Small intestine (tissue), 7 donors: ENCODE results near the gene GCNT1. TPM values are rescaled to one million over a fixed set of nuclear protein-coding genes. Genes with fewer than 3 reads are reported as not detected.
"Not testable (repeated sequence)": the region's sequence is repeated elsewhere in the genome, so short reads cannot be mapped to it uniquely, and the experiment has no call there.

Experiments
- DNase-seq, 2 donors: peaks; one replicate each; pipeline versions ENCODE4 v3.0.0 to v3.0.0-alpha.2; 2013
- FAIRE-seq: peaks from 2 replicates; lab custom pipeline; 2012; peaks lifted over from hg19 to GRCh38; lab: Jason Lieb, UNC
- H3K27ac ChIP-seq, 3 donors: one replicate each; pipeline ENCODE4 v1.5.1; 2013; ENCODE audit warnings: low read length in 2 of 3, mild to moderate bottlenecking in 2 of 3, control low read depth in 1 of 3, inconsistent platforms in 1 of 3, low read depth in 1 of 3, moderate library complexity in 1 of 3
- H3K27me3 ChIP-seq, 3 donors: one replicate each; pipeline ENCODE4 v1.6.1; 2013; ENCODE audit warnings: low read length in 3 of 3, inconsistent platforms in 1 of 3; ENCODE audit not compliant: control insufficient read depth in 3 of 3, insufficient read depth in 3 of 3
- H3K36me3 ChIP-seq, 3 donors: one replicate each; pipeline ENCODE4 v1.6.1; 2013; ENCODE audit warnings: low read length in 3 of 3, inconsistent platforms in 1 of 3, low read depth in 1 of 3, mild to moderate bottlenecking in 1 of 3, moderate library complexity in 1 of 3; ENCODE audit not compliant: control insufficient read depth in 3 of 3, insufficient read depth in 2 of 3
- H3K4me1 ChIP-seq, 3 donors: one replicate each; pipeline ENCODE4 v1.6.1; 2013; ENCODE audit warnings: low read length in 2 of 3, inconsistent platforms in 1 of 3, low read depth in 1 of 3, mild to moderate bottlenecking in 1 of 3, moderate library complexity in 1 of 3; ENCODE audit not compliant: control insufficient read depth in 3 of 3, insufficient read depth in 2 of 3
- H3K4me3 ChIP-seq, 3 donors: one replicate each; pipeline ENCODE4 v1.5.1; 2013; ENCODE audit warnings: low read length in 3 of 3, control low read depth in 1 of 3, inconsistent platforms in 1 of 3, low read depth in 1 of 3, mild to moderate bottlenecking in 1 of 3, moderate library complexity in 1 of 3
- H3K9me3 ChIP-seq, 2 donors: one replicate each; pipeline ENCODE4 v1.6.1; 2013; ENCODE audit warnings: low read depth in 1 of 2, low read length in 1 of 2; ENCODE audit not compliant: control insufficient read depth in 2 of 2, insufficient read depth in 1 of 2
- WGBS, 3 donors: extraction: QIAGEN DNeasy Blood & Tissue Kit; methylation state at CpG; one replicate each; pipeline ENCODE4 v1.1.7; 2013; 5-methylcytosine and 5-hydroxymethylcytosine counted together
- polyA plus RNA-seq, 4 donors: library from polyadenylated mRNA; stranded (reverse) in 3 of 4; unstranded in 1 of 4; fragments of 200-250 nt in 3 of 4; fragments of 120-200 nt in 1 of 4; gene quantifications; one replicate each; pipeline versions ENCODE4 v1.2.1 to v1.2.3, GENCODE V29; 2013
- donor health status: healthy with polysubstance abuse.
- donor health status: control.
- donor health status: control.
- donor health status: Bipolar disorder and iron deficiency.
- donor health status: healthy.

GCNT1 gene
- polyA plus RNA-seq, 4 donors = 7.0 to 170 (median 31.5) TPM

DNA sequence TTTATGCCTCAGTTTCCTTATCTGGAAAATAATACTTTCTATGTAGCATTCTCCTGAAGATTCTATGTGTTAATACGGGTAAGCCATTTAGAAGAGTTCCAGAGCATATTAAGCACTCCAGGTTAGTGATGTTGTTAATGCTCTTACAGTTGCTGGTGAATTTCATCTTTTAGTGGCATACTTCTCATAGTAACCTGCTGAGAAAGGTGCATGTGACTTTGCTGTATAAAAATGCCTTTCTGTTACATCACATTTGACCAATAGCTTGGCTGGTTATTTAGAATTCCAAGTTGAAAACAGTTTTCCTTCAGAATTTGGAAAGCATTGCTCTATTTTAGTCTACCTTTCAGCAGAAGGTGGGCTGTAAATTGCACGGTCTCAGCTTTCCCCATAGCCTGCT is 27.2 kb downstream of the GCNT1 start:
- 85 to 90% (median 90%) methylated on average over 2 of the region's 2 CpGs for WGBS, 3 donors
- DNase-seq (no peak), FAIRE-seq (no peak)
- no peak overlapping the region for H3K4me3 ChIP-seq
- H3K27ac ChIP-seq = no peak overlapping the region
- H3K9me3 ChIP-seq = peaks cover 0 to 8% of the 10 kb centered on the region in 2 donors
- no peaks in the 10 kb centered on the region for H3K4me1 ChIP-seq
- H3K36me3 ChIP-seq = peaks cover 0 to 36% (median 1%) of the 10 kb centered on the region in 3 donors
- no peaks in the 10 kb centered on the region for H3K27me3 ChIP-seq

DNA sequence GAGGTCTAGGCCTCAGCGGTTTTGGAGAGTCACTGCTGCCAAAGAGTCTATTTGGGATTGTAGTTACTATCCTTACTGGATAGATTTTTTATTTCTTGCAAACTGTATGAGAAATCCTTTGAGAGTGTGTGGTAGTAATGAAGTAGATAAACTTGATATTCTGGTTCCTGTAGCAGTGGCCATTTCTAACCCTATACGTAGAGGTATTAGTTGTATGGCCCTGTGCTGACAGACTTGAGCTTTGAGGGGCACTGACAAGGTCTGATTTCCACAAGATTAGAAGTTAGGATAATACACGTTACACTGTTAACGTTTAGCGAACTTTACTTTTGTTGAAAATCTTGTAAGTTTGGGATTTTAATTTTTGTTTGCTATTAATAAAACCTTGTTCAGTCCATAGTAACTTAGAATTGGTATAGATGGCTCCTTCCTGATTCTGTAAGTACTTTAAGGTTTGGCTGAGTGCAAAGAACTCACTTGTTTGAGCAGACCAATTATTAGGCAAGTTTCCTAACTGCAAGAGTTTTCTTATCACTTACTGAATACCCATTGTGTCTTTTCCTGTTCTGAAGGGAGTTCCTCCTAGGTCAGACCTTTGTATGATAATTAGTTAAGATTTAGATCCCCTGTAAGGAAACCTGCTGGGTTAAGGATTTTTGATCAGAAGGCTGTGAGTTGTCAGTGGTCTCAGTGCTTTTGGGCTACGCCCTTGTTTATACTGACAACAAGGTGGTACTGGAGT is 31.4 kb downstream of the GCNT1 start:
- no peak overlapping the region for H3K27ac ChIP-seq
- DNase-seq (no peak), FAIRE-seq (no peak)
- H3K9me3 ChIP-seq = peaks cover 0 to 17% of the 10 kb centered on the region in 2 donors
- no peaks in the 10 kb centered on the region for H3K27me3 ChIP-seq
- peaks cover 1 to 45% (median 3%) of the 10 kb centered on the region in 3 donors for H3K36me3 ChIP-seq
- no peaks in the 10 kb centered on the region for H3K4me1 ChIP-seq
- WGBS, 3 donors = 80 to 85% (median 81%) methylated on average over 6 of the region's 6 CpGs
- no peak overlapping the region for H3K4me3 ChIP-seq

DNA sequence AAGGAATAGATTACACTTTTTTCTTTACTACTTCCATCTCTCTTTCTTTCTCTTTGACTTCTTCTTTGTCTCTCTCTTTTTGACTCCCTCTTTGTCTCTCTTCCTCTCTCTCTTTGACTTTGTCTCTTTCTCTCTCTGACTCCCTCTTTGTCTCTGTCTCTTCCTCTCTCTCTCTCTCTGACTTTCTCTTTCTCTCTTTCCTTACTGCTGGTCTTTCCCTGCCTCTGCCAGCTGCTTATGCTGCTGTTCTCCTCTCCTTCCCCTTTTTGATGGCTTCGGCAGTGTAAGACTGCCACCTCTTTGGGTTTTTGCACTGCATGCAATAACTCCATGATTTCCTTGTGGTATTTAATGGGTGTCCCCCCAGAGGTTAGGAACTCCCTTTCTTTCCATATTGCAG is 32.1 kb downstream of the GCNT1 start:
- not testable (repeated sequence) for H3K27me3 ChIP-seq, H3K27ac ChIP-seq, FAIRE-seq, DNase-seq, H3K4me1 ChIP-seq, H3K4me3 ChIP-seq
- Histone ChIP-seq H3K9me3 (peaks cover 0 to 17% of the 10 kb centered on the region in 2 donors), H3K36me3 (peaks cover 1 to 49% (median 3%) of the 10 kb centered on the region in 3 donors)
- 70 to 92% (median 75%) methylated on average over 1 of the region's 1 CpG for WGBS, 3 donors

DNA sequence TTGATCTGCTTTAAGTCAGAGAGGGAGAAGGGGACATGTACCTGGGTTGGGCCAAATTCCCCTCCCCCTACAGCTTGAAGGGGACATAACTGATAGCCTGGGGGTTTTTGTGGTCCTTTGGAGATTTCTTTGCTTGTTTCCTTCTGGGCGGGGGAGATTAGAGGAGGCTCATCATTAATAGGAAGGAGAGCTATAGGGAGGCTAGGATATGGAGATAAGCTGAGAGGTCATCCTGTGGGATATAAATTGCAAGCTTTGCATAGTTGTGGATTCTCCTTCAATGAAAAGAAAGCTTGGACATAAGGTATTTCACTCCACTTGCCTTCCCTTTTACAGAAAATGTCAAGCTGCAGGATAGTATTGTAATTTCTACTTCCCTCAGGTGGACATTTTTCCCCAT is 34.5 kb downstream of the GCNT1 start:
- peaks cover 0 to 17% of the 10 kb centered on the region in 2 donors for H3K9me3 ChIP-seq
- H3K27ac ChIP-seq, DNase-seq, FAIRE-seq, H3K27me3 ChIP-seq, H3K4me1 ChIP-seq, H3K4me3 ChIP-seq: not testable (repeated sequence)
- peaks cover 0 to 39% (median 3%) of the 10 kb centered on the region in 3 donors for H3K36me3 ChIP-seq
- WGBS, 3 donors = 88 to 100% (median 97%) methylated on average over 1 of the region's 1 CpG

DNA sequence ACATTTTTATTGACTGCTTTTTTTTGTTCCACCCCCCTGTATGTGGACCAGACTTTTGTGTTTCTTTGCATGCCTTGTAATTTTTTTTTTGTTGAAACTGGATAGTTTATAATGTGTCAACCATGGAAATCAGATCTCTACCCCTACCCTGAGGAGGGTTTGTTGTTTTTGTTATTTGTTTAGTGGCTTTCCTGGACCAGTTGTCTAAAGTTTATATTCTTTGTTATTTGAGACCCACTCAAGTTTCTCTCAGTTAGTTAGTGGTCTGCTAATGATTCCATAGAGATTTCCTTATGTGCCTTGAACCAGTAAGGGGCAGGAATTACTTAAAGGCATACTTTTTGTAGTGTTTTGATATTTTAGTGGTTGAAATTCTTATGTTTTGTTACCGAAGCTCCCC is 41.1 kb downstream of the GCNT1 start:
- no peak for FAIRE-seq
- WGBS, 3 donors = 84 to 88% (median 85%) methylated on average over 1 of the region's 1 CpG
- peaks cover 0 to 3% (median 0%) of the 10 kb centered on the region in 3 donors for H3K4me1 ChIP-seq

DNA sequence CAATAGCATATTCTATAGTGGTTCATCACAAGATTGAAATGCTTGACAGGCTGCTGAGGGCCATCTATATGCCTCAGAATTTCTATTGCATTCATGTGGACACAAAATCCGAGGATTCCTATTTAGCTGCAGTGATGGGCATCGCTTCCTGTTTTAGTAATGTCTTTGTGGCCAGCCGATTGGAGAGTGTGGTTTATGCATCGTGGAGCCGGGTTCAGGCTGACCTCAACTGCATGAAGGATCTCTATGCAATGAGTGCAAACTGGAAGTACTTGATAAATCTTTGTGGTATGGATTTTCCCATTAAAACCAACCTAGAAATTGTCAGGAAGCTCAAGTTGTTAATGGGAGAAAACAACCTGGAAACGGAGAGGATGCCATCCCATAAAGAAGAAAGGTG is 43.8 kb downstream of the GCNT1 start:
- Histone ChIP-seq H3K9me3 (no peaks in the 10 kb centered on the region), H3K36me3 (peaks cover 5 to 18% (median 17%) of the 10 kb centered on the region in 3 donors), H3K27me3 (no peaks in the 10 kb centered on the region), H3K27ac (no peak overlapping the region), H3K4me3 (no peak overlapping the region), H3K4me1 (no peaks in the 10 kb centered on the region)
- 87 to 90% (median 89%) methylated on average over 6 of the region's 6 CpGs for WGBS, 3 donors
- DNase-seq (no peak), FAIRE-seq (no peak)

More for the DNA sequence above, 41.1 kb downstream of the GCNT1 start:
- DNase-seq = no peak
- Histone ChIP-seq H3K9me3 (peaks cover 0 to 3% of the 10 kb centered on the region in 2 donors), H3K36me3 (peaks cover 7 to 26% (median 17%) of the 10 kb centered on the region in 3 donors), H3K27me3 (no peaks in the 10 kb centered on the region), H3K27ac (no peak overlapping the region), H3K4me3 (no peak overlapping the region)

DNA sequence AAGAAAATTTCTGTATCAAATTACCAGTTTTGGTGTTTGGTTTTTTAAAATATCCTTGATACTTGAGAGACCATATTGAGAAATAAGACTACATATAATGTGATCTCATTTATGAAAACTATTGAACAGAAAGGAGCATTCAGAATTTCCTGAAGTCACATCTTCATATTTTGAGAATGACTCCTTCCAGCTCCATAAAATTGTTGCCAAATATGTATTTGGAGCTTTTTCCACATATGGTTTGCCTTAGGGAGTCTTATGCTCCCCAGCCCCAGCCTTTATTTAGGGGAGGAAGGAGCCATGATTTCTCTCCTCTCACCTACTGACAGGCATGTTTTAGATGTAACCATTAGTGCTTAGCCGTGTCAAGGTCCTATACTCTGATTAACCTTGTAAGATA is 51.1 kb downstream of the GCNT1 start:
- Histone ChIP-seq H3K9me3 (no peaks in the 10 kb centered on the region), H3K27ac (no peak overlapping the region), H3K4me1 (no peaks in the 10 kb centered on the region), H3K36me3 (peaks cover 0 to 3% (median 0%) of the 10 kb centered on the region in 3 donors), H3K27me3 (no peaks in the 10 kb centered on the region), H3K4me3 (no peak overlapping the region)
- 82 to 89% (median 83%) methylated on average over 1 of the region's 1 CpG for WGBS, 3 donors
- no peak for DNase-seq
- FAIRE-seq = no peak

DNA sequence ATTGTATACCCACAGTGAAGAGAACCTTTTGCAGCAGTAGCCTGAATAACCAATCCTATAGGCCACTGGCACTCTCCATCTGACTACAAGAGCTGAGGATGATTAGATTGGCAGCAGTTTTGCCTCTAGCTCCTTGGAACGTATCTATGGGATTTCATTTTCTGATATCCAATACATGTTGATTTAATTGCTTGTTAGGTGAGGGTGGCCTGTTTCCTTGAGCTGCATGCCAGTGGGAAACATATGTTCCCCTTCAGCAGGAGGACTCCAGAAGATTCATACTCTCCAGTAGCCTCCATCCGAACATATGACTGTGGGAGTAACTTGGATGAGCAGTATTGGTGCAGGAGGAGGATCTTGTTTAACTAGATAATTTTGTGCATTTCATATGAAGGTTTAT is 51.5 kb downstream of the GCNT1 start:
- peaks cover 0 to 3% (median 0%) of the 10 kb centered on the region in 3 donors for H3K36me3 ChIP-seq
- H3K4me3 ChIP-seq = no peak overlapping the region
- no peaks in the 10 kb centered on the region for H3K9me3 ChIP-seq
- no peak overlapping the region for H3K27ac ChIP-seq
- no peaks in the 10 kb centered on the region for H3K27me3 ChIP-seq
- FAIRE-seq = no peak
- no peaks in the 10 kb centered on the region for H3K4me1 ChIP-seq
- 82 to 93% (median 87%) methylated on average over 2 of the region's 2 CpGs for WGBS, 3 donors
- no peak for DNase-seq
